Inflammatory macrophage (primary cell): ENCODE results near the gene TUBA8.
"Not testable (repeated sequence)": the region's sequence is repeated elsewhere in the genome, so short reads cannot be mapped to it uniquely, and the experiment has no call there.

Source experiments
- DNase-seq, 2 donors: peaks; one replicate each; pipeline ENCODE4 v3.0.0-alpha.2; 2020 to 2022

Gene TUBA8

GRCh38 chr22:18077639-18078328 lies 32.8 kb upstream of the TUBA8 start, which contains the start of gene PEX26:
Gene PEX26, plus strand, starts transcription at chr22:18077990. Its CDS starts 387 bp downstream, at chr22:18078377.
- DNase-seq, result peak; percentile 96 to 97

DNA sequence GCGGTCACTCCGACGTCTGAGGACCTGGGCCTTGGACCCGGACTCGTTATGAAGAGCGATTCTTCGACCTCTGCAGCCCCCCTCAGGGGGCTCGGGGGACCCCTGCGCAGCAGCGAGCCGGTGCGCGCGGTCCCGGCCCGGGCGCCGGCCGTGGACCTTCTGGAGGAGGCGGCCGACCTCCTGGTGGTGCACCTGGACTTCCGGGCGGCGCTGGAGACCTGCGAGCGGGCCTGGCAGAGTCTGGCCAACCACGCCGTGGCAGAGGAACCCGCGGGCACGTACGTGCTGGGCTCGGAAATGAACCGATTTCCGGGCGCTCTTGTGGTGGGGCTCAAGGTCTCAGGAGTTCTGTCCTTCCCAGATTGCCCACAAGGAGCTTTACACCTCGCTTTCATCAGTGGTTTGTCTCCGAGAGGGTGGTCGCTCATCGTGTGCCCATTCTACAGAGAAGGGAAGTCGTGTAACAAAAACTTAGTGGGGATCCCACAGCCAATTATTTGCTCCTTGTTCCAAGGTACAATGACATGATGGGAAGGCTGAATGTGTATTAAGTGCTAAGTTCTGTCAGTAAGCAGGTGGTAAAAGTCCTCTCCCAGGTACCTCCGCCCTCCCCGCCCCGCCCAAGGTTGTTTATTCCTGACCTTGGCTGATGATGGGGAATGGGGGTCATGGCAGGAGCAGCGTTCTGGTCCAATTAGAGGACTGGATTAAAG lies 32.1 kb upstream of the TUBA8 start:
- DNase-seq, result peak in 1 of 2 donors; percentile 25

- DNase-seq, result no peak
Observed at GRCh38 chr22:18079706-18080233, 30.8 kb upstream of the TUBA8 start.

- DNase-seq, result no peak
Observed at GRCh38 chr22:18081416-18081815, 29.2 kb upstream of the TUBA8 start.

GRCh38 chr22:18082467-18082866 lies 28.1 kb upstream of the TUBA8 start:
- no peak for DNase-seq

- DNase-seq, result no peak
Observed at GRCh38 chr22:18083406-18083805, 27.2 kb upstream of the TUBA8 start.

DNA sequence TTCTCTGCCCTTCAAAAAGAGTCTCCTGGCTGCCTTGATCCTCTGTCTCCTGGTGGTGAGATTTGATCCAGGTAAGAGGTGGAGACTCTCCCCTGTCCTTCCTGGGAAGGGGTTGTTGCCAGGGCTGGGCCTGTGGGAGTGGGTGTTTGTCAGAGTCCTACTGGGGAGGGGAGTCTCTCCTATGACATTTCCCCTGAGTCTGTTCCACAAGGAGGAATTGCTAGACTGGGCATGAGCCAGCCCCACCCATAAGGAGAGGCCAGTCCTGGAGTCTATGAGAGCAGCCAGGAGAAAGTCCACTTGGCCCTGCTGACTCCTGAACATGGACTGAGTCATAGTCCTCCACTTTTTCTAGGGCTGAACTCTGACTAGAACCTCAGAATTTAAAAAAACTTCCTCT lies 25.4 kb upstream of the TUBA8 start:
- DNase-seq, result no peak

- no peak for DNase-seq
Observed at GRCh38 chr22:18087350-18087855, 23.2 kb upstream of the TUBA8 start.

- no peak for DNase-seq
Observed at GRCh38 chr22:18088825-18089568, 21.6 kb upstream of the TUBA8 start.

- DNase-seq, result no peak
Observed at GRCh38 chr22:18090286-18090685, 20.3 kb upstream of the TUBA8 start.

DNA sequence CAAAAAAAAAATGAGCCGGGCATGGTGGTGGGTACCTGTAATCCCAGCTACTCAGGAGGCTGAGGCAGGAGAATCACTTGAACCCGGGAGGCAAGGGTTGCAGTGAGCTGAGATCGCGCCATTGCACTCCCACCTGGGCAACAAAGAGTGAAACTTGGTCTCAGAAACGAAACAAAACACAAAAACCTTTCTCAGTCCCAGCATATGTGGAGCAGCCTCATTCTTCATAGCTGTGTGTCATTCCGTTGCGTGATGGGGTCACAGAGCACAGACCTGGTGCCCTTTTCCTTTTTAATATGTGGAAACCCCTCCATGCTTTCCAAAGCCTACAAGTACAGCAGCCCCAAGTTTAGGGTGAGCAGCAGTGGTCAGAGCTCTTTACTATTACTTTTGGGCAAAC lies 19.1 kb upstream of the TUBA8 start:
- no peak for DNase-seq

GRCh38 chr22:18091916-18092526 lies 18.6 kb upstream of the TUBA8 start:
- DNase-seq, result no peak

DNA sequence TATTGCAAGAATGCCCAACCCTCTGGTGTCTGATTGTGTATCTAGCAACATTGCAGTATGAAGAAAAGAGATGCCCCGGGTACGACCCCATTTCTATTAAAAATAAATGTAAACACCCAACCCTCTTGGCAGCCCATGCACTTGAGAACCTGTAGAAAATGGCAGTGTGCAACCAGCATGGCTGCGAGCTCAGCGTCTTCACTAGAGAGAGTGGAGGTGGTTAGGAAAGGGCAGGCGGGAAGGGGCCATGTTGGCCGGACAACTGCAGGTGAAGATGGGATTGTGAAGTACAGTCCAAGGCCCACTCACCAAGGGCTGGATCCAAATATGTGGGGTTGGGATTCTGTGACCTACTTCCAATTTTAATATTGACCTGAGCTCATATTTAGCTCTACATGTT lies 16.9 kb upstream of the TUBA8 start:
- no peak for DNase-seq

DNA sequence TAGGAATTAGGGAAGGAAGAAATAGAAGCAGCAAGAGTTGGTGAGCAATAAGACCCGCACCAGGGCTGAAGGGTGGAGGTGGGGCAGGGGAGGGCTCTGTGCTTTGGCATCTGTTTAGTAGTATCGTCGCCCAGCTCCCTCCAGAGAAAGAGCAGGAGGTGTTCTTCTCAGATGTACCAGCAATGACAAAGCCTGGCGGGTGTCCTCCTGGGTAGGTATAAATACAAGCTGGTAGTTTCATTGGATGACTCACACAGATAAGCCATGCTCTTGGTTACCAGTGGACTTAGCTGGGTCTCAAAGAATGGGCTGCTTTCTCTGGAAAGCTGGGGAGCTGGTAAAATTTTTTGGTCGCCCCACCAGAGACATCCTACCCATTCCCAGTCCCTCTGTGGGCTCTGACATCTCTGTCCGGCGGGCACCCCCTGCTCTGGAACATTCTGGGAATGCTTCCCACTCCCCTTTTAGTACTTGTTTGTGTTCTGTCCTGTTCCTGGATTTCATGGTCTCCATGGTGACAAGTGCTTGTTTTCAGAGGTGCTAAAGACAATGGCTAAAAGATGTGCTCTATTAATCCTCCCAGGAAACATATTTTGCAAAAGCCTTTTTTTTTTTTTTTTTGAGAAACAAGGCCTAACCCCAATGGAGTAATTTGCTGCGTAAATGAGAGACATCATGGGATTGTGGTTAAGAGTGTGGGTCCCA lies 15.4 kb upstream of the TUBA8 start:
- no peak for DNase-seq

- peak in 1 of 2 donors; percentile 55 for DNase-seq
Observed at GRCh38 chr22:18096823-18097222, 13.8 kb upstream of the TUBA8 start.

- no peak for DNase-seq
Observed at GRCh38 chr22:18100781-18101180, 9.8 kb upstream of the TUBA8 start.

DNA sequence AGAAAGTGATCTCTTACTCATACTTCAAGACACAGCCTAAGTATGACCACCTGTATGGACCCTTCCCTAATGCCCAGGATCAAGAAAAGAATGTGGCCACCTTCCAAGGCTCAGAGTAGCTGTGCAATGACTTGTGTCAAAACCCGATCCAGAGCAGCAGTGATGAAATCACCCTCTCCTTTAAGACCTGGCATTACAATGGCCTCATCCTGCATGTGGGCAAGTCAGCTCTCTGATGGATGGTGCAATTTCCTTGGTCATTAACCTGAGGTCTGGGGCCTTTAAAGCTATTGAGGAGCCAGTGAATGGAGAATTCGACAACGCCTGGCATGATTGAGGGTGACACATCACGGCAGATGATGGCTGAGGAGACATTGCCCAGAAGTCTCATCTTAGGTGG lies 9.1 kb upstream of the TUBA8 start:
- DNase-seq, result no peak

- no peak for DNase-seq
Observed at GRCh38 chr22:18103527-18104269, 6.9 kb upstream of the TUBA8 start.

- DNase-seq, result no peak
Observed at GRCh38 chr22:18104566-18104965, 6.0 kb upstream of the TUBA8 start.

DNA sequence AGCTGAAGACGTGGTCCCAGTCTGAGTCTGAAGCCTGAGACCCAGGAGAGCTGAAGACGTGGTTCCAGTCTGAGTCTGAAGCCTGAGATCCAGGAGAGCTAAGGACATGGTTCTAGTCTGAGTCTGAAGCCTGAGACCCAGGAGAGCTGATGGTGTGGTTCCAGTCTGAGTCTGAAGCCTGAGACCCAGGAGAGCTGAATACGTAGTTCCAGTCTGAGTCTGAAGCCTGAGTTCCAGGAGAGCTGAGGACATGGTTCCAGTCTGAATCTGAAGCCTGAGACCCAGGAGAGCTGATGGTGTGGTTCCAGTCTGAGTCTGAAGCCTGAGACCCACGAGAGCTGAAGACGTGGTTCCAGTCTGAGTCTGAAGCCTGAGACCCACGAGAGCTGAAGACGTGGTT lies 4.6 kb upstream of the TUBA8 start:
- DNase-seq, result not testable (repeated sequence)
